ENCODE measurements around the gene OR4D2. TPM values are rescaled to one million over a fixed set of nuclear protein-coding genes. Genes with fewer than 3 reads are reported as not detected.

The OR4D2 gene
- total and polyA plus RNA-seq, 4 donors: not detected

DNA sequence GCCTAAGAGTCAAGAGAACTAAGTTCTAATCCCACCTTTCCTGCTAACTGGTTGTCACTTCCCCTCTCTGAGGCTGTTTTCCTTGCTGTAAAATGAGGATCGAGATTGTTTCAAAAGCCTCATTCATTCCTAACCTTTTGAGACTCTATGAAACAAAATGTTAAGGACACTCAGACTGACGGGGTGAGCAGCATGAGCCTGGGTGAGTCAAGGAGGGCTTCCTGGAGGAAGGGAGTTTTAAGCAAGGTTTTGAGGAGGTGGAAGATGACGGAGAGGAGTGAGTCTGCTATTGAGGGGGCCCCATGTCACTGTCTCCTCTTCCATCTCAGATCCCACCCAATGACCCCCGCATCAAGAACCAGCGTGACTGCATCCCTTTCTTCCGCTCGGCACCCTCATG is 29.8 kb downstream of the OR4D2 start:
- no peak overlapping the region for H3K27ac ChIP-seq (ENCODE audit: low read depth in 1 of 2, low read length in 1 of 2)
- H3K36me3 ChIP-seq (ENCODE audit: control insufficient read depth in 4 of 4, insufficient read depth in 4 of 4, low read length in 4 of 4): no peaks in the 10 kb centered on the region
- DNase-seq (no peak), ATAC-seq (ENCODE audit: insufficient read depth, low FRiP score) (no peak)
- H3K27me3 ChIP-seq (ENCODE audit: control insufficient read depth in 3 of 3, insufficient read depth in 3 of 3, low read length in 2 of 3): peaks cover 0 to 5% (median 2%) of the 10 kb centered on the region in 3 donors
- H3K4me3 ChIP-seq: no peak overlapping the region
- H3K9ac ChIP-seq (ENCODE audit: insufficient read depth in 1 of 2, low read length in 2 of 2): no peak overlapping the region
- H3K9me3 ChIP-seq (ENCODE audit: control insufficient read depth in 4 of 4, insufficient read depth in 3 of 4, low read length in 3 of 4): peaks cover 0 to 2% (median 0%) of the 10 kb centered on the region in 4 donors
- H3K4me1 ChIP-seq (ENCODE audit: control insufficient read depth in 5 of 5, insufficient read depth in 5 of 5, low read length in 5 of 5): no peaks in the 10 kb centered on the region
- TF ChIP-seq, protein P1, sequence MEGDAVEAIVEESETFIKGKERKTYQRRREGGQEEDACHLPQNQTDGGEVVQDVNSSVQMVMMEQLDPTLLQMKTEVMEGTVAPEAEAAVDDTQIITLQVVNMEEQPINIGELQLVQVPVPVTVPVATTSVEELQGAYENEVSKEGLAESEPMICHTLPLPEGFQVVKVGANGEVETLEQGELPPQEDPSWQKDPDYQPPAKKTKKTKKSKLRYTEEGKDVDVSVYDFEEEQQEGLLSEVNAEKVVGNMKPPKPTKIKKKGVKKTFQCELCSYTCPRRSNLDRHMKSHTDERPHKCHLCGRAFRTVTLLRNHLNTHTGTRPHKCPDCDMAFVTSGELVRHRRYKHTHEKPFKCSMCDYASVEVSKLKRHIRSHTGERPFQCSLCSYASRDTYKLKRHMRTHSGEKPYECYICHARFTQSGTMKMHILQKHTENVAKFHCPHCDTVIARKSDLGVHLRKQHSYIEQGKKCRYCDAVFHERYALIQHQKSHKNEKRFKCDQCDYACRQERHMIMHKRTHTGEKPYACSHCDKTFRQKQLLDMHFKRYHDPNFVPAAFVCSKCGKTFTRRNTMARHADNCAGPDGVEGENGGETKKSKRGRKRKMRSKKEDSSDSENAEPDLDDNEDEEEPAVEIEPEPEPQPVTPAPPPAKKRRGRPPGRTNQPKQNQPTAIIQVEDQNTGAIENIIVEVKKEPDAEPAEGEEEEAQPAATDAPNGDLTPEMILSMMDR (IDR thresholded peaks at IDR 0.05; ENCODE audit: control extremely low read depth, extremely low read depth): no peak
- WGBS, 2 donors: 80 to 84% methylated on average over 7 of the region's 7 CpGs

DNA sequence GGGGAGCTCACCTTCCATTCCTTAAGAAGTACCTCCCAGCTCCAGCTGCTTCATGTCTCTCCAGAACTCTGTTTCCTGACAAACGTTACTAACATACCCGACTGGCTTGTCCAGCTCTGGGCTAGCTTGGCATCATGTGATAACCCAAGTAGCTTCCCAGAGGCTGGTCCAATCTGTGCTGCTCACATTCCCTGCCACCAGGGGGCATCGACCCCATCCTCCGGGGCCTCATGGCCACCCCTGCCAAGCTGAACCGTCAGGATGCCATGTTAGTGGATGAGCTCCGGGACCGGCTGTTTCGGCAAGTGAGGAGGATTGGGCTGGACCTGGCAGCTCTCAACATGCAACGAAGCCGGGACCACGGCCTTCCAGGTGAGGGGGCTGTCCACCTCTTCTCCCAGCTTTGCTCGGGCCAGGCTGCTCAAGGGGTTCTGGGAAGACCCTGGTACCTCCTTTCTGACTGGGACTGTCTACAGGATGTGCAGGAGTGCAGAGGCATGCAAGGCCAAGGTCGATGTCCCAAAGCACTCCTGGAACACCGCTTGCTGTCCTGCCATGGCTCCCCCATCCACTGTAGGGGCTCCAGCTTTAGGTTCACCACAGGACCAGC is 33.3 kb downstream of the OR4D2 start:
- DNase-seq: peak; percentile 22 to 50 (median 30)
- ATAC-seq (ENCODE audit: insufficient read depth, low FRiP score): peak; percentile 62
- H3K27ac ChIP-seq (ENCODE audit: low read depth in 1 of 2, low read length in 1 of 2): no peak overlapping the region
- H3K9me3 ChIP-seq (ENCODE audit: control insufficient read depth in 4 of 4, insufficient read depth in 3 of 4, low read length in 3 of 4): peaks cover 0 to 2% (median 0%) of the 10 kb centered on the region in 4 donors
- no peaks in the 10 kb centered on the region for H3K36me3 ChIP-seq (ENCODE audit: control insufficient read depth in 4 of 4, insufficient read depth in 4 of 4, low read length in 4 of 4)
- no peak overlapping the region for H3K4me3 ChIP-seq
- TF ChIP-seq, protein P1 (IDR thresholded peaks at IDR 0.05; ENCODE audit: control extremely low read depth, extremely low read depth): peak; percentile 14
- 42 to 50% methylated on average over 14 of the region's 14 CpGs for WGBS, 2 donors
- H3K27me3 ChIP-seq (ENCODE audit: control insufficient read depth in 3 of 3, insufficient read depth in 3 of 3, low read length in 2 of 3): peaks cover 0 to 3% (median 2%) of the 10 kb centered on the region in 3 donors
- H3K9ac ChIP-seq (ENCODE audit: insufficient read depth in 1 of 2, low read length in 2 of 2): no peak overlapping the region
- H3K4me1 ChIP-seq (ENCODE audit: control insufficient read depth in 5 of 5, insufficient read depth in 5 of 5, low read length in 5 of 5): no peaks in the 10 kb centered on the region

DNA sequence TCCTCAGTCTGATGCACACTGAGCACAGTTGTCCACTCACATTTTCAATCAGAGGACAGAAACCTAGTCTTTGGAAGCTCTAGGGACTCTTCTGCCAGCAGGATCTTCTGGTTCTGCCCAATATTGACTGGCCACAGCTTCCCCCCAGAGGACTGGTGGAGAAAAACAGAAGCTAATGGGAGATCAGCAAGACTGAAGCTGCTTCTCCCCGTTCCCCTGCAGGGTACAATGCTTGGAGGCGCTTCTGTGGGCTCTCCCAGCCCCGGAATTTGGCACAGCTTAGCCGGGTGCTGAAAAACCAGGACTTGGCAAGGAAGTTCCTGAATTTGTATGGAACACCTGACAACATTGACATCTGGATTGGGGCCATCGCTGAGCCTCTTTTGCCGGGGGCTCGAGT is 36.1 kb downstream of the OR4D2 start:
- 87 to 88% methylated on average over 7 of the region's 7 CpGs for WGBS, 2 donors
- Histone ChIP-seq H3K4me1 (ENCODE audit: control insufficient read depth in 5 of 5, insufficient read depth in 5 of 5, low read length in 5 of 5) (no peaks in the 10 kb centered on the region), H3K4me3 (no peak overlapping the region), H3K9me3 (ENCODE audit: control insufficient read depth in 4 of 4, insufficient read depth in 3 of 4, low read length in 3 of 4) (peaks cover 0 to 3% (median 0%) of the 10 kb centered on the region in 4 donors), H3K27ac (ENCODE audit: low read depth in 1 of 2, low read length in 1 of 2) (no peak overlapping the region), H3K27me3 (ENCODE audit: control insufficient read depth in 3 of 3, insufficient read depth in 3 of 3, low read length in 2 of 3) (peaks cover 0 to 2% (median 0%) of the 10 kb centered on the region in 3 donors), H3K36me3 (ENCODE audit: control insufficient read depth in 4 of 4, insufficient read depth in 4 of 4, low read length in 4 of 4) (peaks cover 0 to 17% (median 7%) of the 10 kb centered on the region in 4 donors), H3K9ac (ENCODE audit: insufficient read depth in 1 of 2, low read length in 2 of 2) (no peak overlapping the region)
- no peak for DNase-seq
- ATAC-seq (ENCODE audit: insufficient read depth, low FRiP score): no peak
- TF ChIP-seq, protein P1 (IDR thresholded peaks at IDR 0.05; ENCODE audit: control extremely low read depth, extremely low read depth): no peak

Data from lung (tissue), 12 donors.